GM12865 (cell line): Measurements from ENCODE around the gene OSBPL1A.

ENCODE experiments used
- DNase-seq: peaks from one replicate; pipeline ENCODE4 v3.0.0; 2010; ENCODE audit warnings: low read depth
- H3K4me3 ChIP-seq: 2 replicates; pipeline ENCODE4 v1.5.1; 2011; ENCODE audit warnings: mild to moderate bottlenecking, low read depth, low read length, control low read depth
- CTCF ChIP-seq: IDR thresholded peaks from 2 replicates; pipeline ENCODE4 v1.5.1; 2011; ENCODE audit warnings: low read length, control low read depth, low read depth, inconsistent platforms; ENCODE audit not compliant: insufficient read depth; ENCODE audit errors: missing control alignments

Gene OSBPL1A

GRCh38 chr18:24187689-24188088 is 209.9 kb downstream of the OSBPL1A start:
- no peak for TF ChIP-seq CTCF
- DNase-seq = no peak
- H3K4me3 ChIP-seq = no peak overlapping the region

GRCh38 chr18:24187049-24187448 is 210.6 kb downstream of the OSBPL1A start:
- peak; percentile 41 for DNase-seq
- no peak for TF ChIP-seq CTCF
- no peak overlapping the region for H3K4me3 ChIP-seq

GRCh38 chr18:24185805-24186204 is 211.8 kb downstream of the OSBPL1A start:
- DNase-seq = no peak
- no peak for TF ChIP-seq CTCF
- no peak overlapping the region for H3K4me3 ChIP-seq

GRCh38 chr18:24181806-24182205 is 215.8 kb downstream of the OSBPL1A start:
- no peak overlapping the region for H3K4me3 ChIP-seq
- no peak for TF ChIP-seq CTCF
- DNase-seq = no peak

GRCh38 chr18:24180048-24180447 is 217.6 kb downstream of the OSBPL1A start:
- no peak overlapping the region for H3K4me3 ChIP-seq
- no peak for TF ChIP-seq CTCF
- DNase-seq = no peak

GRCh38 chr18:24177499-24178133 is 220.0 kb downstream of the OSBPL1A start:
- no peak overlapping the region for H3K4me3 ChIP-seq
- no peak for DNase-seq
- TF ChIP-seq CTCF = no peak
